GM04504 (cell line): Measurements from ENCODE around the gene UCK2.

Experiments
- DNase-seq: peaks from one replicate; pipeline ENCODE4 v3.0.0-alpha.2; 2012; ENCODE audit warnings: low read depth

Gene UCK2

DNA sequence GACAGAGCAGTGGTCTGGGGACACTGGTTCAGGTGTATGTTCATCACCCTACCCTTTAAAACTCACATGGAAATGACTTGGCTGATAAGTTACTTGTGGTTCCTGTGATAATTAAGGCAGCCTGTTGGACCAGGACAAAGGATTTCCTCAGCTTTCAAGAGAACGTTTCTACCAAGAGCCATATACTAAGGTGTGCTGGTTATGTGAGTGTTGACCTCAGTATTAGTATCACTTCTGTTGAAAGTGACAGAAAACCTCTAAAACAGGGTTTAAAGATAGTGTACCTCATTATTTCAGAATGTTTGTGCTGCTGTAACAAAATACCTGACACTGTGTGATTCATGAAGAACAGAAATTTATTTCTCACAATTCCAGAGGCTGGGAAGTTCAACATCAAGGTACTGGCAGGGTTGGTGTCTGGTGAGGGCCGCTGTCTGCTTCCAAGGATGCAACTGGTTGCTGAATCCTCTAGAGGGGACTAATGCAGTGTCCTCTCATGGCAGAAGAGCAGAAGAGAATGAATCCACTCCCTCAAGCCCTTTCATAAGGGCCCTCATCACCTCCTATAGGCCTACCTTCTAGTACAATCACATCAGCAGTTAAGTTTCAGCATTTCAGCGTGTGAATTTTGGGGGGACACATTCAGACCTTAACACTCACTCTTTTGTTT lies 54.9 kb downstream of the UCK2 start:
- DNase-seq, result no peak

DNA sequence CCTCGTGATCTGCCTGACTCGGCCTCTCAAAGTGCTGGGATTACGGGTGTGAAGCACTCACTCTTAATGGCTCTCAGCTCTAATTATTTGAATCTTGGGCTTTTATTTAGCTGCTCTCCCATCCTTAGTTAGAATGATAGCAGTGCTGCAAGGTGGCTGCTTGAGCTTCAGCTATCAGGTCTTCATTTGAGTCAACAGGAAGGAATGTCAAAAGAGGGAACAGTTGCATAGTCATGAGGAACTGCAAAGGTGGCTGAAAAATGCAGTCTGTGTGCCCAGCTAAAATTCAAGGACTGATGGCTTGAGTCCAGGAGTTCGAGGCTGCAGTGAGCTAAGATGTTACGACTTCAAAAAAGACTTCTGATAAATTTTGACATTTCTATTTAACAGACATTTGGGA lies 55.6 kb downstream of the UCK2 start:
- no peak for DNase-seq

DNA sequence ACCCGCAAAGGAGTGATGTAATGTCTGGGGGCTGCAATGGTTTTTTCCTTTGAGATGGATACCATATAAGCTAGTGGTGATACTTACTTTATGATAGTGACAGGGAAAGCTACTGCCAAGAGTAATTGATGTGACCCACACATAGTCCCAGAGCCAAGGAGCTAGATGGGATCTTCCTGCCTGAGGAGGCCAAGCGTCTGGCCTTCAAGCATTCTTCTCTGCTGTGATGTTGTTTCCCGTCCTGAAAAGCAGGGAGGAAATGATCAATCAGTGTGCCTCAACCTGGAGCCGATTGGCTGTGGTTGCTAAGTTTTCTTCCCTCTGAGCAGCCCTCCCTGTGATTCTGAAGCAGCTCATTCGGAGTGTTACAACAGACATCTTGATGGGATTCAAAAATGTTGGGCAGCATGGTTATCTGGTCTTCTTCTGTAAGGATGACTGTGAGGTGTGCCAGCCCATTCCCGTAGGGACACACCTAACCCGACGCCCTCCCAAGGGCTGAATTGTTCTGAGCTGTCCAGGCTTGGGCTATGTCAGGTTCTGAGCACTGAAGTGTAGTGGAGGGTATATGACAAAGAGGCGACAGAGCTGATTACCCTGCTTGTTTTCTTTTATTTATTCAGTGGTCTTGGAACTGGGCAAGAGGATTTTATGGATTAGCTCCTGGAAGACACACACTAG lies 56.7 kb downstream of the UCK2 start:
- no peak for DNase-seq

DNA sequence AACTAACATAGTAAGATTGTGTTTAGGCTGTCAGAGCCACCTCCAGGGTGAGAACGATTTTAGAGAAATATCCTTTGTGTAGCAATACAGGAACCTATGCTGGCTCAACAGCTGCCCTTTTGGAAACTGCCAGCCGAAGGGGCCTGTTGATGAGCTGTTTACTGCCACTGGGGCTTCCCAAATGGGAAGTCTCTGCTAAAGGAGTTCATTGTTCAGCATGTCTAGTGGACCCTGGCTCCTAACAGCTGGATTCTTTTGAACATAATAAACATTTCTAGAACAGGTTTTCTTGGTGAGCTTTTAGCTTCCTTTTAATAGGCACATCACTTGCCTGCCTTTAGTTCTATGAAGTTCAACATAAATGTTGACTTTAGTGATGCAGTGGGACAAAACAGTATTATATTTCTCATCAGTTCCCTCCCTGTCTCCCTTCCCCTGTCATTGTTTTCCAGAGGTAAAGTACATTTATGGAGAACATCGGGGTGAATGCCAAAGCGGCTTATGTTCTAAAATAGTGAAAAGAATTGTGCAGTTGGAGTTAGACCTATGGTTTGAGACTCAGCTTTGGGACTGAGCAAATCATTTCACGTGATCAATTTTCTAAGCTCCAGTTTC lies 57.4 kb downstream of the UCK2 start:
- DNase-seq, result no peak

DNA sequence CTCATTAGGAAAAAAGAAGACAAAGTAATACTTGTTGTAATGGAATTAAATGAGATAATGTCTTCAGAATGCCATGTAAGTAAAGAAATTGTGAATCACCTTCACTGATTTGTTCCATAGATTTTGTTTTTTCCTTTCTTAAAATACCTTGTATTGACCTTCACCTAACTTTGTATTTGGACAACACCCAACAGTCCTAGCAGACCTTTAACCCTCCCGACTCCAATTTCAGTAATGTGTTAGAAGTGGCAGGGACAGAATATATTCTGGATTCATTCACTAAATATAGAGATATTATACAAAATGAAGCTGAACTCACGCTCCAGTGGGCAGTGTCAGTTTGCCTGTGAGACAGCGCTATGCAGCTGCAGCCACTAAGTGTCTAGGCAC lies 57.9 kb downstream of the UCK2 start:
- no peak for DNase-seq

DNA sequence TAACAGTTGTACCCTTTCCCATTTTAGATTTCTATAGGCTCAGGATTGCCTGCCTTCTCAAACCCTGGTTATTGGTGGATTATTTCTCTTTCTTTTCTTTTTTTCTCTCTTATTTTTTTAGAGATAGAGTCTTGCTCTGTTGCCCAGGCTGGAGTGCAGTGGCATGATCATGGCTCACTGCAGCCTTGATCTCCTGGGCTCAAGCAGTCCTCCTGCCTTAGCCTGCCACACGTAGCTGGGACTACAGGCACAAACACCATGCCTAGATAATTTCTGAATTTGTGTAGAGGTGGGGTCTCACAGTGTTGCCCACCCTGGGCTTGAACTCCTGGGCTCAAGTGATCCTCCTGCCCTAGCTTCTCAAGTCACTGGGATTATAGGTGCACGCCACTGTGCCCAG lies 58.8 kb downstream of the UCK2 start:
- no peak for DNase-seq

DNA sequence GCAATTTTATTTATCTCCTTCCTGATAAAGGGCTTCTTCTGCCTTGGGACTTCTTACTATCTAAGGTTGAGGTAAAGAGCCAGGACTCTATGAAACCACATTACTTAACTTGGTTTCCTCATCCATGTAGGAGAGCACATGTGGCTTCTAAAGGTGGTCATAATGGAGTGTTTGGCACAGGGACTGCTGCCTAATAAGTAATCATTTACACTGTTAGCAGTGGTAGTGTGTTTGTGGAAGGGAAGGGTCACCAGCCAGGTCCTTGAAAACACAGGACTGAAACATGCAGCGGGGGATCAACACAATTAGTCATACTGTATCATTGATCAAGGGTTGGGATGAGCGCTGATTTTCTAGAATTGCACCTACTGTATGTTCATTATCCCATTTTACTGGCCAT lies 59.6 kb downstream of the UCK2 start:
- no peak for DNase-seq

DNA sequence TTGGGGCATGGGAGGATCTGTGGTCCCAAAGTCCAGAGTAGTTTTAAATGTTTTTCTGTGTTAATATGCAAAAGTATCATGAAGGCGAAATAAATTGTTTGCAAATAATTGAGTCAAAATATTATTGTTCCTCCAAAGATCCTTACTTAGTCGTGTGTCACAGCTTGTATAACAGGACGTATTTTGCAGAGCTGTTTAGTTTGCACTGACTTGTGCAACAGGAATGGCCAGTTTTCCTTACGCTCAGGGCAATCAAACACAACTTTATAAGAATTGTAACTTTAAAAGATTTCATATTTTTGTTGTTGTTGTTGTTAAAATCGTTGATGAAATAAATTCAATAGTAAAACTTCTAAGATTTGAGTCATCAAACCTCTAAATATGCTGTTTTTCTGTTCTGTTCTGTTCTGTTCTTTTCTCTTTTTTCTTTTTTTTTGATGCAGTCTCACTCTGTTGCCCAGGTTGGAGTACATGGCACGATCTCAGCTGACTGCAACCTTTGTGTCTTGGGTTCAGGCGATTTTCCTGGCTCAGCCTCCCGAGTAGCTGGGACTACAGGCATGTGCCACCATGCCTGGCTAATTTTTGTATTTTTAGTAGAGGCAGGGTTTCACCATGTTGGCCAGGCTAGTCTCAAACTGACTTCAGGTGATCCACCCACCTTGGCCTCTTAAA lies 60.6 kb downstream of the UCK2 start:
- no peak for DNase-seq

DNA sequence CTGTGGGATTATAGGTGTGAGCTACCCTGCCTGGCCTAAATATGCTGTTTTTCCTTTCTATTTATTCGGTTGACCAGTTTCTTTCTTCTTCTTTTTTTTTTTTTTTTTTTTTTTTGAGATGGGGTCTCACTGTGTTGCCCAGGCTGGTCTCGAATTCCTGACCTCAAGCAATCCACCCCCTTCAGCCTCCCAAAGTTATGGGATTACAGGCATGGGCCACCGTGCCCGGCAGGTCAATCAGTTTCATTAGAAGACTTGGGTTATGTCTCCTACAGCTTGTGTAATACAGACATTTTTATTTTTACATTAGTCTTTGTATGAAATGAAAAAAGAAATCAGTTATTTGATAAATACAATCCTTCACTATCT lies 61.1 kb downstream of the UCK2 start:
- no peak for DNase-seq

DNA sequence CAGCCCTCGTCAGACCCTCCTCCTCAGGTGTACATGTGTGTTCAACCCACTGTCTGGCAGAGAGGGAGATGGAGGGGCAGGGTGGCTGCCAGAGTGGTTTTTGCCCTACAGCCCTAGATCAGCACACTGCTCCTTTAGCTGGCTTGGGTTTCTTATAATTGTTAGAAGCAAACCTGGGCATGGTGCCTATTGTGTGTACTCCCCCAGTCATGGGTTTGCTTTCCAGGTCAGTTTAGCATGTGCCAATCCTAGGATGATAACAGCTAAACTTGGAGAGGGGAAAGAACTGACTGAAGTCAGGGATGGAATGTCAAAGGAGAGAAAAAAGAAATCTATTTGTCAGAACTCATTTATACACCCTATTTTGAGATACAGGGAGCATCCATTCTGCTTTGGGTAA lies 63.3 kb downstream of the UCK2 start:
- DNase-seq, result no peak

DNA sequence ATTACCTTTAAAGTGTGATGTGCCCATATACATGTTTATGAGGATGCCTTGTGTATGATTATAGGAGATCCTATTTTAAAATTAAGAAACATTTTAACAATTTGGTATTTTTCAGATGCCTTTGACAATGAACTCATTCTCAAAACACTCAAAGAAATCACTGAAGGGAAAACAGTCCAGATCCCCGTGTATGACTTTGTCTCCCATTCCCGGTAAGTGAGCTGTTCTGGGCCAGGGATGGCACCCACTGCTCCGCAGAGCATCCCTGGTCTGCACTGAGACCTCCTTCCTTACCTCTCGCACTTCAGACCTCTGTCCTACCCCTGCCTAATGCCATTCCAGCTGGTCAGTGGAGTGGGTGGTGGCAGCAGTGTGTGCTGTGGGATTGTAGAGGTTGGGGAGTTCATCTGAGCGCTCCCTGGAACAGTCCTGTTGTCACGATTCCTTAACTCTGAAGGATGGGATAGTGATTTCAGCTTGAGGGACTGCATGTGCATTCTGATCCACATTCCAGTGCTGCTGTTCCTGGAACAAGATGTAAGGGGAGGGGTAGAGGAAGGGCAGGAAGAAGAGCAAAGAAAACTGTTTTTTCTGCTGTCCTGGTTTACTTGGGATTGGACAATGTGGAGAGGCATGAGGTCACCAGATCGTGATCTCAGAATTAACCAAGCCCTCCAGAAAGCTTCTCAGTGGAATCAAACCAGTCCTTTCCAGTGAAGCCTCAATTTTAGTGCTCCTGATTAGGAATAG lies 63.9 kb downstream of the UCK2 start:
- no peak for DNase-seq

DNA sequence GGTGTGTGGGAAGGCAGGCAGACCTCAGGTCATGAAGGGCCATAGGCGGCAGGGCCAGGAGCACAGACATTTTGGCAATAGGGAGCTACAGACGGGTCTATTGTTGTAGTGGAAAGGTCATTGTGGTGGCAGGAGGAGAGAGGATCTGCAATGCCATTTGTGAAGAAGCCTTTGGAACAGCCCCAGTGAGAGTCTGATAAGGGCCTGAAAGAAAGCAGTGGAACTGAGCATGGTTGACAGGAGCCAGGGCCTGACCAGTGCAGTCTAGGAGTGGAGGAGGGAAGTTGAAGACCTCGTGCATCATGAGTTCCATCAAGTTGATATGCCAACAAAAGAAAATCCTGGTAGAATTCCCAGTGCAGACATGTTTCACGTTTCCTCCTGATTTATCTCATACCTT lies 65.5 kb downstream of the UCK2 start:
- DNase-seq, result no peak

DNA sequence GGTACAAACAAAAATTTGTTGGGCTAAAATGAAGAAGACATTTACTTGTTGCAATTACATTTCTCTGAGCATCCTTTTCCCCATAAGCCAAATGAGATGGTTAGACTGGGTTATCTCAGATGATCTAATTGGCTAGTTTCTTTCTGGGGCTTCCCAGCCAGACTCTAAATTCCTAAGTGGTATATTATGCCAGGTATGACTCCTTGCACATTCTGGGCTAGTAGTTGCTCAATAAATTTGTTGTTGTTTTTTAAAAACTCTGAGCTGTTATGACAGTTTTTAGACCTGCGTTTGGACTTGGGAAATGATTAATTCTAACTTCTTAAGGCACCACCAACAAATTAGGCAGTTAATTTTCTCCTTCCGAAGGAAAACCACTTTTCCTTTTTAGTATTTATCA lies 66.1 kb downstream of the UCK2 start:
- no peak for DNase-seq

DNA sequence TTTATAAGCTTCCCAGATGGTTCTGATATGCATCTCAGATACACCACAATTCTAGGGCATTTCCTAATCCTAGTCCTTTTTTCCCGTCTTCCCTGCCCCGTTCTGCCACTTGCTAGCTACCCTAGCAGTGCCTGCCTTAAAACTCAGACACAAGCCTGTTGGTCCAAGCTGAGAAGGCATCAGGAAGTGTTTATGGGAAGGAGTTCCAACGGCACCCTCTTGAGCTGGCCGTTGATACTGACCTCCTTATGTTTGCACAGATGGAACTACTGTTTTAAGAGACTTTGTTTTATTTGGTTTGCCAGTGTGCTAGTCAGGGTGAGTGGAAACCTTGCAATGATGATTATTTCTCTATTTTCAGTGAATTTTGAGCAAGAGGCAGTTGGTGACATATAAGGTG lies 67.2 kb downstream of the UCK2 start:
- DNase-seq, result no peak

DNA sequence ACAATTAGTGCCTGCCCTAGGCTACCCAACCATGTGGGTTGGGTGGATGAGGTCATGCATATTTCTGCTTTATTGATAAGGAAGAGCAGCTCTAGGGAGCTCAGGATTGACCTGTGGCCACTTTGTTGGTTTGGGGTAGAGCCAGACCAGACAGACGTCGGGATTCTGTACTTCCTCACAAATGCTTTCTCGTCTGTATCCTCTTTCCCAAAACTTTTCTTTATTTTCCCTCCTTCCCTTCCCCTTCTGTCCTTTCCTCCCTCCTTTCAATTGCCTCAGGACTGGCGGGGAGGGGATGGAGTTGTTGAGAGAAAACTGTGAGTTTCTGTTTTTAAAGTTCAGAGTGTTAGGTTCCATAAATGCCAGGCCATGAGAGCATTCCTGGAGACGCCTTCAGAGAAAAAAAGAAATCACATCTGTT lies 68.0 kb downstream of the UCK2 start:
- no peak for DNase-seq

DNA sequence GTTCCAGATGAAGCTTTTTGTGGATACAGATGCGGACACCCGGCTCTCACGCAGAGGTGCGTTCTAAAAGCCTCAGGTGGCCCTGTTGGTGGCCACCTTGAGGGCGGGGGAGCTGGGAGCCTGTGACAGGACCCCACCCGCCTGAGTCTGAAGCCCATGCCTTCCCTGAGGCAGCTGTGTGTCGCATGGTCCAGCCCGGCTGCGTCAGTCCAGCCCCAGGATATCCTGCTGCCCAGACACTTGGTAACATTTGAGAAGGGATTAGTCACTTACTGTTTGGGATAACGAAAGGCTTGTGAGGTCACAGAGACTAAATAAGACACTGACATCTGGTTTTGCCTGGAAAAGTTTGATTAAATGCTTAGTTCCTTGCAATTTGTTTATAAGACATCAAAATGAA lies 68.9 kb downstream of the UCK2 start:
- DNase-seq, result peak; percentile 85

DNA sequence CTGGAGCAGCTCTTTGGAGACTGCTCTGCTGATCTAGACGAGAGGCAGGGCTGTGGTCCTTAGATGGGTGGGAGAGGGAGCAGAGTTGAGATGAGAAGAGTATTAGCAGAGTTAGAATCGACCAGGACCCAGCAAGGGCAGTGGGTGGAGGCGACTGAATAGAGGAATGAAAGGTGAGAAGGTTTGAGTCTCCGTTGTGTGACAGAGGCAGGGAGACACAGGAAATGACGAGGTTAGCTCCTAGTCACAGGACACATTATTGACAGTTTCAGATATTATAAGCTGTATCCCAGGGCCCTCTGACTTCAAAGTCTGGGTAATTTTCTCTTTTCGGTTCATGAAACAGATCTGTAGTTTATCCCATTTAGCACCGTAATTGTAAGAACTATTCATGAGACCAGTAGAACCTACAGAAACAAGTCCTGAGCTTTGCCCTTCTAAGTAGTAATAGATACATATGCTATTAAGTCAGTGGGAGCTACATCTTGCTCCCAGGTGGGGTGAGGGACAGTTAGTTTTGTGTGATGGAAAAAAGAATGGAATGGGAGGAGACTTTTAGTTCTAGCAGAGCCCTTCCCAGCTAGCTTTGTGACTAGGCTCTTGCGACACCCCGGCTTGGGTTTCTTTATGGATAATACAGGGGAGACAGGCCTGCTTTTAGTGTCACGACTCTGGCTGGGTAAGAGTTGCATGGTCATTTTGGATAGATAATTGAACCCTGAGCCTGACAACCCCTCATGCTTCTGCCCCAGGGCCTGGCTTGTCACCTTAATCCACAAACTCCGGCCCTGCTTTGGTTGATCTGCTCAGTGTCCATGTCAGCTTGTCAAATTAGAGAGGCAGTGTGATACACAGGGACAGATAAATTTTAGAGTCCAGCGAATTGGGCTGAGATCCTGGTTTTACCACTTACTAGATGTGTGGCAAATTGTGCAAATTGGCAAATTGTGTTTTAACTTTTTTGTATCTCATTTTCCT lies 70.2 kb downstream of the UCK2 start:
- peak; percentile 46 for DNase-seq

DNA sequence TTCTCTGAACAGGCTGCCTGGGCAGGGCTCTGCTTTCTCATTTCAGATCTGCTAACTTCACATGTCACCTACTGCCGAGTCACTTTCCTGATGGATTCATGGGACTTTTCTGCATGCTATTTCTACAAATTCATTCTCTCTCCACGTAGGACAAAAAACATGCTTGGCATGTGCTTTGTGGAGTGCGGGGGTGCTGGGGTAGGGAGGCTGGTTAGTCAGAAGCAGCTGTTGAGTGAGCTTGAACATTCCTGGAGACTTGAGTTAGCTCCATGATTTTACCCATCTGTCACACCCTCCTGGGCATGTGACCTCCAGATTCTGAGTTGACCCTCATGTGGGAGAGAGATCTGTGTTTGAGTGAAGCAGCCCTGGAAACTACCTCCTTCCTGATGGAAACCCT lies 71.4 kb downstream of the UCK2 start:
- DNase-seq, result peak; percentile 97

DNA sequence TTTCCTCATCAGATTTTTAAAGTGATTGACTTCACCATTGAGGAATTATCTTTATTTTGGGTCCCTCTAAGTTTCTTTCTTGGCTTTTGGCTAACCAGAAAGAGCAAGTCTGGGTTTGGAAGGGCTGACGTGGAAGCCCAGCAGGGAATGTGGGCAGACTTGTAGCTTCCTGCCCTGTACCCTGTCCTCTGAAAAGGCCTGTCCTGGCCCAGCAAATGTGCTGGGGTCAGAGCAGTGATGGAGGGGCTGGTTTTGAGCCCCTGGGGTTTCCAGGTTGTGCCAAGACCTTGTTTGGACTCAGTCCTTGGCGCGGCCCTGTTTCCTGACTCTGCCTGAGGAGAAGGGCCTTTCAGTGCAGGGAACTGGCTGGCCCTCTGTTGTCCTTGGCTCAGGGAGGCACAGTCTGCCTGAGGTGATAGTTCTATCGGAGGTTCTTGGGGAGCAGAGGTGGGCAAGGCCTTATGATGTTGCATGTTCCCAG lies 72.1 kb downstream of the UCK2 start:
- no peak for DNase-seq

DNA sequence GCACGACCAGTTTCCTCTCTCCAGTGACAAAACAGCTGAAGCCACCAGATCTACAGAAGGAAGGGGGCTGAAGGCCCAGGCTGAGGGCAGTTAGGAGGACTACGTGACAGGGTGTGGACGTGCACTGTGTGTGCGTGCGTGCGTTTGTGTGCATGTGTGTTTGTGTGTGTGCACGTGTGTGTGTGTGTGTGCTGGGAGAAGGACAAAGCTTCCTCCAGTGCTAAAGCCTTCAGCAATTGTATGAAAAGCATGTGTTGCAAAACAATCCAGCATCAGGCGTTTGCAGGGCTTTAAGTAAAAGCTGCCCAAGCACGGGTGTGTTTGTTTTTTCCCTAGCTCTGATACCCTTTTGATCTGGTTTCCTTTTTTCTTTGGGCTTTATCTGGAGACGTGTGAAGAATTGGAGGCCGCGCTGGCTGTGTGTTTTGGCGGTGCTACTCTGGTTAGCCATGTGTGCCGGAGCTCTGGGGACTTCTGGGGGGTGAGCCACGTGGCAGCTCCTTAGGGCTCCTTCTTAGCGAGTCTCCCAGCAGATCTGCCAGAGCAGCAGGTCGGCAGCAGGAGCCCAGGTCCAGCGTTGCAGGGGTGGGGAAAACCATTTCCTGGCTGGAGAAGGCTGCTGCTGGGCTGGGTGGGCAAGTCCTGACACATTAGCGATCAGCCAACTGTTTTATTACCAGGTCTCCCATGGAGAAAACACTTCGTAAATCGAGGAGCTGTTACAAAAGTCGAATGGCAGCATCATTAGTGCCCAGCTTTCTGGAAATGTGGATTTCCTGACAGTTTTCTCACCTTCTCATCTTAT lies 73.4 kb downstream of the UCK2 start:
- DNase-seq, result no peak
